Breast epithelium (tissue), 3 donors: Measurements from ENCODE around the gene PRSS2.

Experiments
- POLR2A ChIP-seq: fragments of 450-650 bp; IDR thresholded peaks from one replicate; pipeline ENCODE4 v1.6.1; 2016; ENCODE audit warnings: antibody characterized with exemption, mild to moderate bottlenecking, moderate library complexity
- TF ChIP-seq, protein P1 (sequence below), 3 donors: fragments of 450-650 bp; IDR thresholded peaks; one replicate each; pipeline ENCODE4 v1.5.1; 2016 to 2017; ENCODE audit warnings: antibody characterized with exemption in 3 of 3, mild to moderate bottlenecking in 3 of 3, moderate library complexity in 3 of 3

DNA sequence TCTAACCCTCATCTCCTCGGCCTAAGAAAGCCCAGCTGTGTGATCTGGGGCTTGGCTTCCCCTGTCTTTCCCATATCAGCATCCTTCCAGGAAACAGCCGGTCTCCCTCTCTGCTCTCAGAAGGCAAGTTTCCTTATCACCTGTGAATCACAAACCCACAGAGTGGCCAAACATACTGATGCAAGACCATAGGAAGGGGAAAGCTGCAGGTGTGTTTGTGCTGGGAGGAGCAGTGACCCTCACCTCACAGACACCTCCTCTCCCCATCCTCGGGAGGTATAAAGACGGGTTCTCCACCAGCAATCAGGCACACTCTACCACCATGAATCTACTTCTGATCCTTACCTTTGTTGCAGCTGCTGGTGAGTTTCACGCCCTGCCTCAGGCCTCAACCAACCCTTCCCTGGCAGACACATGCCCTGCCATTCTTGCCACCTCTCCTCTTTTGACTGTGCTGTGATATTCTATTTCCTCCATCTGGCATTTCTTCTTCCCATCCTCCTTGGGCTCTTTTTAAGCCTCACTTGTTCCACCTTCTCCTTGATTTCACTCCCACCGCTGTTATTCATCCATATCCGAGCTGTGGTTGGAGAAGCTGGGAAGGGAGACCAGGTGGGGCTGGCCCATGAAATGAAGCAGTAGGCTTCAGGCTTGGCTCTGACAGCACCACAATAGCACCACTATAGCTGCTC, at the start of gene PRSS2:
- no peak for TF ChIP-seq POLR2A
- TF ChIP-seq, protein P1, sequence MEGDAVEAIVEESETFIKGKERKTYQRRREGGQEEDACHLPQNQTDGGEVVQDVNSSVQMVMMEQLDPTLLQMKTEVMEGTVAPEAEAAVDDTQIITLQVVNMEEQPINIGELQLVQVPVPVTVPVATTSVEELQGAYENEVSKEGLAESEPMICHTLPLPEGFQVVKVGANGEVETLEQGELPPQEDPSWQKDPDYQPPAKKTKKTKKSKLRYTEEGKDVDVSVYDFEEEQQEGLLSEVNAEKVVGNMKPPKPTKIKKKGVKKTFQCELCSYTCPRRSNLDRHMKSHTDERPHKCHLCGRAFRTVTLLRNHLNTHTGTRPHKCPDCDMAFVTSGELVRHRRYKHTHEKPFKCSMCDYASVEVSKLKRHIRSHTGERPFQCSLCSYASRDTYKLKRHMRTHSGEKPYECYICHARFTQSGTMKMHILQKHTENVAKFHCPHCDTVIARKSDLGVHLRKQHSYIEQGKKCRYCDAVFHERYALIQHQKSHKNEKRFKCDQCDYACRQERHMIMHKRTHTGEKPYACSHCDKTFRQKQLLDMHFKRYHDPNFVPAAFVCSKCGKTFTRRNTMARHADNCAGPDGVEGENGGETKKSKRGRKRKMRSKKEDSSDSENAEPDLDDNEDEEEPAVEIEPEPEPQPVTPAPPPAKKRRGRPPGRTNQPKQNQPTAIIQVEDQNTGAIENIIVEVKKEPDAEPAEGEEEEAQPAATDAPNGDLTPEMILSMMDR (IDR thresholded peaks at IDR 0.05): no peak
